A549 (cell line): ENCODE data around the gene PSME3. TPM values are rescaled to one million over a fixed set of nuclear protein-coding genes. Genes with fewer than 3 reads are reported as not detected.
A peak's percentile ranks its signal among the peaks of the same experiment; 100 is the strongest.

Experiments used
- ATAC-seq, 2 experiments: fragments of 200-7000 bp in 1 of 2; fragments of >200 bp in 1 of 2; cut with Nextera tagmentation in 1 of 2; cut with Tn5 transposase in 1 of 2; 3 replicates each; pipeline versions ENCODE4 v1.8.0 to v1.9.1; 2018 to 2020; ENCODE audit warnings: mild to moderate bottlenecking in 1 of 2, moderate library complexity in 1 of 2
- CTCF ChIA-PET: fragments of 300-600 bp; sonication (Branson Sonifier 250); formaldehyde crosslinking; extraction: SDS; loops from one replicate; lab custom pipeline; 2021; ENCODE audit warnings: antibody characterized with exemption, inconsistent platforms; lab: Yijun Ruan, JAX
- POLR2A ChIA-PET: fragments of 350-600 bp; formaldehyde crosslinking; extraction: SDS; loops from one replicate; lab custom pipeline; 2021; ENCODE audit warnings: antibody characterized with exemption, inconsistent platforms; lab: Yijun Ruan, JAX
- DNase-seq, 2 experiments: peaks; one replicate each; pipeline versions ENCODE4 v3.0.0 to v3.0.0-alpha.2; 2011 to 2016; ENCODE audit warnings: low read depth in 1 of 2, low spot score in 1 of 2
- FAIRE-seq: peaks from 2 replicates; lab custom pipeline; 2011; peaks lifted over from hg19 to GRCh38; lab: Jason Lieb, UNC
- H3K27ac ChIP-seq, 2 experiments: fragments of >200 bp; sonication (Bioruptor Twin); formaldehyde crosslinking; 3 replicates each; pipeline ENCODE4 v1.5.1; 2016 to 2017
- H3K4me1 ChIP-seq: fragments of >200 bp; sonication (Bioruptor Twin); formaldehyde crosslinking; 3 replicates; pipeline ENCODE4 v1.6.1; 2016
- H3K4me2 ChIP-seq: fragments of >200 bp; sonication (Bioruptor Twin); formaldehyde crosslinking; 3 replicates; pipeline ENCODE4 v1.6.1; 2016
- H3K4me3 ChIP-seq: fragments of >200 bp; sonication (Bioruptor Twin); formaldehyde crosslinking; 3 replicates; pipeline ENCODE4 v1.5.1; 2016
- H3K9me3 ChIP-seq: fragments of >200 bp; sonication (Bioruptor Twin); formaldehyde crosslinking; 3 replicates; pipeline ENCODE4 v1.6.1; 2016
- BHLHE40 ChIP-seq: IDR thresholded peaks from 2 replicates; pipeline ENCODE4 v1.6.1; 2012; ENCODE audit warnings: low read depth, low read length, inconsistent platforms
- CBX8 ChIP-seq: fragments of 200-600 bp; sonication (generic); IDR thresholded peaks from 2 replicates; pipeline ENCODE4 v1.6.1; 2016
- CEBPB ChIP-seq, 2 experiments: fragments of >200 bp in 1 of 2; sonication (Bioruptor Twin) in 1 of 2; formaldehyde crosslinking in 1 of 2; IDR thresholded peaks; 2 replicates each; pipeline ENCODE4 v1.6.1; 2012 to 2016
- CHD2 ChIP-seq: fragments of 150-350 bp; IDR thresholded peaks from 2 replicates; pipeline ENCODE4 v1.6.1; 2014; ENCODE audit warnings: low read length; ENCODE audit not compliant: partially characterized antibody
- EHF ChIP-seq: fragments of 250-450 bp; sonication (Bioruptor Pico); IDR thresholded peaks from 2 replicates; pipeline ENCODE4 v1.5.0; 2020; ENCODE audit warnings: mild to moderate bottlenecking
- EP300 ChIP-seq, 2 experiments: fragments of >200 bp; sonication (Bioruptor Twin); formaldehyde crosslinking; IDR thresholded peaks; 2 replicates in 1 of 2; 3 replicates in 1 of 2; pipeline ENCODE4 v1.6.1; 2016 to 2017
- FOSB ChIP-seq: fragments of 250-450 bp; sonication (Bioruptor Pico); IDR thresholded peaks from 2 replicates; pipeline ENCODE4 v1.5.0; 2020; ENCODE audit warnings: mild to moderate bottlenecking, moderate library complexity
- GATA3 ChIP-seq: IDR thresholded peaks from 2 replicates; pipeline ENCODE4 v1.6.1; 2012; ENCODE audit warnings: borderline replicate concordance
- MAFK ChIP-seq: fragments of 450-650 bp; IDR thresholded peaks from 2 replicates; pipeline ENCODE4 v1.6.1; 2014; ENCODE audit not compliant: partially characterized antibody
- MAZ ChIP-seq: fragments of 150-350 bp; IDR thresholded peaks from 2 replicates; pipeline ENCODE4 v1.6.1; 2014; ENCODE audit warnings: antibody characterized with exemption, low read depth, low read length, borderline replicate concordance
- NFE2L2 ChIP-seq: fragments of 150-350 bp; conservative IDR thresholded peaks from 2 replicates; pipeline ENCODE4 v1.6.1; 2014; ENCODE audit warnings: low read length
- POLR2AphosphoS2 ChIP-seq: conservative IDR thresholded peaks from 2 replicates; pipeline ENCODE4 v1.6.1; 2012; ENCODE audit warnings: low read length, improper control_type of control experiment, inconsistent platforms
- RAD21 ChIP-seq, 2 experiments: fragments of >200 bp in 1 of 2; sonication (Bioruptor Twin) in 1 of 2; formaldehyde crosslinking in 1 of 2; IDR thresholded peaks in 1 of 2; conservative IDR thresholded peaks in 1 of 2; 2 replicates in 1 of 2; 3 replicates in 1 of 2; pipeline ENCODE4 v1.6.1; 2012 to 2018; ENCODE audit warnings: inconsistent platforms in 1 of 2
- RFX5 ChIP-seq: fragments of 450-650 bp; IDR thresholded peaks from 2 replicates; pipeline ENCODE4 v1.7.1; 2014; ENCODE audit warnings: antibody characterized with exemption, mild to moderate bottlenecking, moderate library complexity
- RNF2 ChIP-seq: fragments of 200-600 bp; sonication (generic); IDR thresholded peaks from 2 replicates; pipeline ENCODE4 v1.6.1; 2016; ENCODE audit warnings: low read depth, mild to moderate bottlenecking, antibody characterized with exemption, moderate library complexity, borderline replicate concordance
- SMC3 ChIP-seq: fragments of >200 bp; sonication (Bioruptor Twin); formaldehyde crosslinking; IDR thresholded peaks from 3 replicates; pipeline ENCODE4 v1.6.1; 2018; ENCODE audit warnings: inconsistent platforms
- ZC3H11A ChIP-seq: fragments of 450-650 bp; IDR thresholded peaks from 2 replicates; pipeline ENCODE4 v1.6.1; 2014; ENCODE audit warnings: antibody characterized with exemption, mild to moderate bottlenecking
- ZNF302 ChIP-seq: fragments of 250-450 bp; sonication (Bioruptor Pico); IDR thresholded peaks from 2 replicates; pipeline ENCODE4 v1.9.0; 2021; ENCODE audit warnings: inconsistent platforms, mild to moderate bottlenecking, moderate library complexity
- WGBS: methylation state at CpG from one replicate; pipeline ENCODE4 v1.1.6; 2017; ENCODE audit errors: missing lambda C conversion rate; 5-methylcytosine and 5-hydroxymethylcytosine counted together
- polyA plus RNA-seq, 4 experiments: library from polyadenylated mRNA; depleted of rRNA in 3 of 4; stranded (reverse); fragments of >200 nt; fragmentation: RNase III in 1 of 4; extraction: RNeasy Plus Mini Kit Qiagen cat#74134 plus additional on column Dnase treatment in 1 of 4; gene quantifications; 2 replicates in 3 of 4; 3 replicates in 1 of 4; pipeline ENCODE4 v1.2.3, GENCODE V29; 2011 to 2017
- TF ChIP-seq, protein P1 (sequence below): IDR thresholded peaks from 2 replicates; pipeline ENCODE4 v1.6.1; 2012; ENCODE audit warnings: low read depth, borderline replicate concordance
- TF ChIP-seq, protein P2 (sequence below): IDR thresholded peaks from 2 replicates; pipeline ENCODE4 v1.6.1; 2012
- TF ChIP-seq, protein P3 (sequence below): fragments of 250-450 bp; sonication (Bioruptor Pico); IDR thresholded peaks from 2 replicates; pipeline ENCODE4 v1.5.0; 2021; ENCODE audit warnings: mild to moderate bottlenecking, moderate library complexity, borderline replicate concordance
- TF ChIP-seq, protein P4 (sequence below): fragments of >200 bp; sonication (Bioruptor Twin); formaldehyde crosslinking; IDR thresholded peaks from 3 replicates; pipeline ENCODE4 v1.5.1; 2016

Gene PSME3
- polyA plus RNA-seq, 2 of the 4 experiments (the other 2 are of a cell fraction) = 223 to 257 TPM

DNA sequence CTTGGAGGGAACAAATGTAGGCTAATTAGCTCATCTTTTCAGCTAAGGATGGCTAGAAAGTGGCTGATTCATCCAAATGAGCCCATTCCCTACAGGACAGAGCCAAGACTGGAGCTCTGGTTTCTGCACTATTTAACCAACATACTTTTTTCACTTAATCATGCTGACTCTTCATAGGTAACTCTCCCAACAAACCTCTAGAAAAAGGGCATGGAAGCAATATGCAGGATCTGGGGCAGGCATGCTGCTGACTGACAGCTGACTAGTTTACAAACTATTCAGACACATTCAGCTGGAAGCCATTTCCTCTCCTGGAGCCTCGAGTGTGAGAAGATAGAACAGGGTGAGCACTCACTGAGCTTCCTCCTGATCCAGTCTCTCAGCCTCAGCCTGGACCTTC is 15.3 kb upstream of the PSME3 start:
- Histone ChIP-seq H3K27ac (no peak overlapping the region), H3K4me2 (no peak overlapping the region), H3K4me3 (no peak overlapping the region), H3K9me3 (no peaks in the 10 kb centered on the region), H3K4me1 (peaks cover 14% of the 10 kb centered on the region)
- POLR2A ChIA-PET = no interaction called here
- 38% methylated on average over 1 of the region's 1 CpG for WGBS
- no peak for ATAC-seq
- TF ChIP-seq NFE2L2 = no peak
- CTCF ChIA-PET = interaction anchor here (0.7 to 14.9 kb wide), 11 partner anchors 8 to 123 kb away, joined by 3 to 336 read pairs (median 4); partner anchors contain the start of genes AOC2, CNTD1 and COA3
- no peak for DNase-seq
- no peak for FAIRE-seq

DNA sequence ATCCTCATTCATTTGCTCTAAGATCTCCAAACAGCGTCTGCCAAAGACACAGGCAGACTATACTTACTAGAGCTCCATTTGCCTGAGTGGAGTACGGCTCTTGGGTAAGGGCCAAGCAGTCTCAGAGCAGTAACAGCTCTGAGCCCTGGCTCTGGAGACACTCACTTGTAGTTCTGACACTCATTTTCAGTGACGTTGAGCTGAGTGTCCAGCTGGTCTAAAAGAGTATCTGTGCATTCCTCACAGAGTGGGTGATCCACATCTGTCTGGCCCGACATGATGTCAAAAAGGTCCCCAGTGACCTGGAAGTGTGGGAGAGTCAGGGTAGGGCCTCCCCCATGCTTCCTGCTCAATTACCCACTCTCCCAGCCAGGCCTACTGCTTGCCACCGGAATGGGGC is 14.8 kb upstream of the PSME3 start:
- ATAC-seq = no peak
- FAIRE-seq = no peak
- Histone ChIP-seq H3K4me2 (no peak overlapping the region), H3K4me3 (no peak overlapping the region), H3K9me3 (no peaks in the 10 kb centered on the region), H3K27ac (no peak overlapping the region), H3K4me1 (peaks cover 18% of the 10 kb centered on the region)
- DNase-seq = no peak
- WGBS = 94% methylated on average over 5 of the region's 5 CpGs
- TF ChIP-seq BHLHE40 (no peak), ZC3H11A (no peak), RFX5 (no peak), CHD2 (no peak), MAZ (no peak), RNF2 (no peak), CEBPB (IDR thresholded peaks at IDR 0.05) (no peak), ZNF302 (CRISPR knock-in tag) (no peak), MAFK (no peak), FOSB (CRISPR knock-in tag) (no peak), POLR2AphosphoS2 (no peak), GATA3 (no peak), EP300 (IDR thresholded peaks at IDR 0.05) (no peak), CBX8 (no peak), EHF (CRISPR knock-in tag) (no peak)
- TF ChIP-seq, protein P1, sequence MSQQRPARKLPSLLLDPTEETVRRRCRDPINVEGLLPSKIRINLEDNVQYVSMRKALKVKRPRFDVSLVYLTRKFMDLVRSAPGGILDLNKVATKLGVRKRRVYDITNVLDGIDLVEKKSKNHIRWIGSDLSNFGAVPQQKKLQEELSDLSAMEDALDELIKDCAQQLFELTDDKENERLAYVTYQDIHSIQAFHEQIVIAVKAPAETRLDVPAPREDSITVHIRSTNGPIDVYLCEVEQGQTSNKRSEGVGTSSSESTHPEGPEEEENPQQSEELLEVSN = no peak
- TF ChIP-seq, protein P2, sequence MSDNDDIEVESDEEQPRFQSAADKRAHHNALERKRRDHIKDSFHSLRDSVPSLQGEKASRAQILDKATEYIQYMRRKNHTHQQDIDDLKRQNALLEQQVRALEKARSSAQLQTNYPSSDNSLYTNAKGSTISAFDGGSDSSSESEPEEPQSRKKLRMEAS = no peak
- TF ChIP-seq, protein P3, sequence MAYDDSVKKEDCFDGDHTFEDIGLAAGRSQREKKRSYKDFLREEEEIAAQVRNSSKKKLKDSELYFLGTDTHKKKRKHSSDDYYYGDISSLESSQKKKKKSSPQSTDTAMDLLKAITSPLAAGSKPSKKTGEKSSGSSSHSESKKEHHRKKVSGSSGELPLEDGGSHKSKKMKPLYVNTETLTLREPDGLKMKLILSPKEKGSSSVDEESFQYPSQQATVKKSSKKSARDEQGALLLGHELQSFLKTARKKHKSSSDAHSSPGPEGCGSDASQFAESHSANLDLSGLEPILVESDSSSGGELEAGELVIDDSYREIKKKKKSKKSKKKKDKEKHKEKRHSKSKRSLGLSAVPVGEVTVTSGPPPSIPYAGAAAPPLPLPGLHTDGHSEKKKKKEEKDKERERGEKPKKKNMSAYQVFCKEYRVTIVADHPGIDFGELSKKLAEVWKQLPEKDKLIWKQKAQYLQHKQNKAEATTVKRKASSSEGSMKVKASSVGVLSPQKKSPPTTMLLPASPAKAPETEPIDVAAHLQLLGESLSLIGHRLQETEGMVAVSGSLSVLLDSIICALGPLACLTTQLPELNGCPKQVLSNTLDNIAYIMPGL = no peak
- CTCF ChIA-PET = interaction anchor here (0.7 to 14.9 kb wide), 14 partner anchors 8 to 123 kb away, joined by 3 to 336 read pairs (median 6); partner anchors contain the start of genes AOC2, CNTD1, COA3 and PSME3
- POLR2A ChIA-PET = no interaction called here

DNA sequence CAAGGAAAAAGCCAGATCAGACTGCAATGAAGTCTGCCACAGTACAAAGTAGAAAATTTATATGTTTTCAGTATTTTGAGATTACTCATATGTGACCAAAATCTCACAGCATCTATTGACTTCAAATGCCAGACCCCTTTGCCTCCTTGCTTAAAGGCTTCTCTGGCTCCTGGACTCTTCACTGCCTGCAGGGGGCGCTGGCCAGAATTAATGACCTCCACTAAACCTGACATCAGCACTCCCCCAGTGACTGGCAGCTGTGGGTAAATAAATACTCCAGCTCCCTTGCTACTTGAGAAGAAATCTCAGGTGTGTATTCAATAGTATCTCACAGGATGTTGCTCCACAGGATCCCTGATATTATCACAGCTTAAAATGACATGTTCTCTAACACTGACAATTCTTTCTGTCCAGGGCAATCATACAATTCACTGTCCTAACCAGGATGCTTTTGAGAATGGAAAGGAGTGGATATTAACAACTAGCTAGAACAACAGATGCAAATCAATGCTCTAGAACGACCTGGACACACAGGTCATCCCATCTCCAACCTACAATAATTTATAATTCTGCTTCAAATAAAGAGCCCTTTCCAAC is 13.2 kb upstream of the PSME3 start:
- DNase-seq (peak; percentile 84 to 85), FAIRE-seq (no peak), ATAC-seq (peak; percentile 44 to 66; a peak in 3 of 6 replicates)
- POLR2A ChIA-PET = interaction anchor here (1.1 to 1.2 kb wide), 2 partner anchors 46 to 109 kb away, joined by 3 to 4 read pairs; no protein-coding TSS in a partner anchor
- TF ChIP-seq, protein P4, sequence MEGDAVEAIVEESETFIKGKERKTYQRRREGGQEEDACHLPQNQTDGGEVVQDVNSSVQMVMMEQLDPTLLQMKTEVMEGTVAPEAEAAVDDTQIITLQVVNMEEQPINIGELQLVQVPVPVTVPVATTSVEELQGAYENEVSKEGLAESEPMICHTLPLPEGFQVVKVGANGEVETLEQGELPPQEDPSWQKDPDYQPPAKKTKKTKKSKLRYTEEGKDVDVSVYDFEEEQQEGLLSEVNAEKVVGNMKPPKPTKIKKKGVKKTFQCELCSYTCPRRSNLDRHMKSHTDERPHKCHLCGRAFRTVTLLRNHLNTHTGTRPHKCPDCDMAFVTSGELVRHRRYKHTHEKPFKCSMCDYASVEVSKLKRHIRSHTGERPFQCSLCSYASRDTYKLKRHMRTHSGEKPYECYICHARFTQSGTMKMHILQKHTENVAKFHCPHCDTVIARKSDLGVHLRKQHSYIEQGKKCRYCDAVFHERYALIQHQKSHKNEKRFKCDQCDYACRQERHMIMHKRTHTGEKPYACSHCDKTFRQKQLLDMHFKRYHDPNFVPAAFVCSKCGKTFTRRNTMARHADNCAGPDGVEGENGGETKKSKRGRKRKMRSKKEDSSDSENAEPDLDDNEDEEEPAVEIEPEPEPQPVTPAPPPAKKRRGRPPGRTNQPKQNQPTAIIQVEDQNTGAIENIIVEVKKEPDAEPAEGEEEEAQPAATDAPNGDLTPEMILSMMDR = peak; percentile 82
- TF ChIP-seq SMC3 (peak; percentile 50), RNF2 (no peak), MAFK (peak; percentile 31), RAD21 (conservative IDR thresholded peaks at IDR 0.05 in 1 of 2, IDR thresholded peaks at IDR 0.05 in 1 of 2) (peak; percentile 26 to 40; a peak in 2 of 5 replicates)
- TF ChIP-seq, protein P2 = no peak
- CTCF ChIA-PET = interaction anchor here (0.5 to 14.9 kb wide), 26 partner anchors 9 to 418 kb away, joined by 3 to 336 read pairs (median 4); partner anchors contain the start of genes AOC2, CNTD1, COA3 and PSME3
- Histone ChIP-seq H3K9me3 (no peaks in the 10 kb centered on the region), H3K4me3 (no peak overlapping the region), H3K4me2 (no peak overlapping the region), H3K4me1 (peaks cover 21% of the 10 kb centered on the region), H3K27ac (no peak overlapping the region)
- 8% methylated on average over 2 of the region's 2 CpGs for WGBS
